HG03175 (cell line): ENCODE data around the gene PCDHGA1.
A peak's percentile ranks its signal among the peaks of the same experiment; 100 is the strongest.

Experiments
- ATAC-seq: cut with Tn5 transposase; IDR thresholded peaks from one replicate; pipeline ENCODE4 v1.9.1; 2021; ENCODE audit warnings: mild to moderate bottlenecking, moderate library complexity; ENCODE audit not compliant: unreplicated experiment

The PCDHGA1 gene

DNA sequence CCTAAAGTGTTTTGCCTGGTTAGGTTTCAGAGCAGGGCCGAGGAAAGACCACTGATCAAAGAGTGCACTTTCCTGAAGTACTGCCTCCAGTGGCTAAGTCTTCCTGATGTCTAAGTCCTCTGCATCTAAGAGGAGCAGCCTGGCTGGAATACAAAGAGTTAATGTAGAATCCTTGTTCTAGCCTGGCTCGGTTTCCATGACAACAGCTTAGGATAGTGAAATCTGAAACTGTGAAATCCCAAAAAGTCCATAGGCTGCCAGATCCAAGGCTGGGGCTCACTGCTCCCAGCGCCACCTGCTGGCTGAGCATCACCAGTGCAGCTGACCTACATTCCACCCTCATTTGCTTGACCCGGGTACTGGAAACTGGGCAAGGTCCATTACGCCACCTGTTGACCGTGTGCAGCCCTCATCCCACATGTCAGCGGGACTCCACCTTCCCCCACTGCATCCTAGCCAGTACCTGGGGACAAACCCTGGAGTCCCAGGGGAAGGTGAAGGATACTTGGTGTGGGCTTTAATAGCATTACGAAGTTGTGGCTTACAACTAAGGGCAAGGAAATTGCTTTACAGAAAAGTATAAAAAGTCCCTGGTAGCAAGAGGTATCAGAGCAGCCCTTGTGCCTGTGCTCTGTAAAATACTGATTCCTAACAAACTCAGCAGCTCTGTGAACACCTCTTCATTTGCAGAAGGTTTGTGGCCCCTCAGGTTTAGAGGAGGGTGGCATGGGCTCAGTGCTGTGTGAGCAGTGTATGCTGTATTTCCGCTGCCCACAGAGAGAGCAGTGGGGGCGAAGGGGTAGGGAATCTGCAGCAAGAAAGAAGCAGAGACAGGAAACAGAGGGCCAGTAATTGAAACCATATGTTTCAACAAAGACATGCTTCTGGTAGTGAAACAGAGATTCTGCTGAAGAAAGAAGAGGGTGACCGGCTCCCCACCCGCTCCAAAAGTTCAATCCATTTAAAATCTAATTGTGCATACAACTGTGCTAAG lies 194.6 kb downstream of the PCDHGA1 start:
- peak; percentile 86 for ATAC-seq

DNA sequence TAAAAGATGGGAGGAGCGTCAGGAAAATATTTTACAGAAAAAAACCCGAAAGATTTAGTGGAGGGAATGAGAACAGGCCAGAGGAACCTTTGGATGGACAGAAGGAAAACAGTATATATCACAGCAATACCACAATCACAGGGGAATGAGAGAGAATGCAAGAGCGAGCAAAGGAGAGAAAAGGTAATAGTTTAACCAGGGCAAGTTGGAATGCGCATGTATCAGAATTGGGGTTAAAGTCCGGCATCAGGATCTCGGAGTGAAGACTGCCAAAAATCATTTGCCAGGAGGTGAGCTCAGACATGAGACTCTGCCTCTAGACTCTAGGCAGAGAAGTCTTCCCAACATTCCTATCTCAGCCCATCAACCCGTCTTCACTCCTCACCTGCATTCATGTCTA lies 195.3 kb downstream of the PCDHGA1 start:
- no peak for ATAC-seq

DNA sequence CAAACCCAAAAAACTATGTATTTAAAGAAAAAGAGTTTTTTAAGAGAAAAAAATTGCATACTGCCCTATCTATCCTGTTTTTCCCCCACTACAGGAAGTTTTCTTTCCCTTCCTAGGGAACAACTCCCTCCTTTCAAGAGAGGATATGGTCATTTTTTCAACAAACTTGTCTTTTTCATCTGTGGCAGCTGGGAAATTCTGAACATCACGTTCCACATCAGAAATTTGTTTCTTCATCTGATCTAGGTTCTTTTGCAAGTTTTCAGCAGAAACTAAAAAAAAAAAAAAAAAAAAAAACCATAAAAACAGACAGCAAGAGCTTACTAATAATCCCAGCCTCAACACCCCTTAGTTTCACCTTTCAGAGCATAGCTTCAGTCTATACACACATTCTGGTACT lies 197.1 kb downstream of the PCDHGA1 start:
- no peak for ATAC-seq

DNA sequence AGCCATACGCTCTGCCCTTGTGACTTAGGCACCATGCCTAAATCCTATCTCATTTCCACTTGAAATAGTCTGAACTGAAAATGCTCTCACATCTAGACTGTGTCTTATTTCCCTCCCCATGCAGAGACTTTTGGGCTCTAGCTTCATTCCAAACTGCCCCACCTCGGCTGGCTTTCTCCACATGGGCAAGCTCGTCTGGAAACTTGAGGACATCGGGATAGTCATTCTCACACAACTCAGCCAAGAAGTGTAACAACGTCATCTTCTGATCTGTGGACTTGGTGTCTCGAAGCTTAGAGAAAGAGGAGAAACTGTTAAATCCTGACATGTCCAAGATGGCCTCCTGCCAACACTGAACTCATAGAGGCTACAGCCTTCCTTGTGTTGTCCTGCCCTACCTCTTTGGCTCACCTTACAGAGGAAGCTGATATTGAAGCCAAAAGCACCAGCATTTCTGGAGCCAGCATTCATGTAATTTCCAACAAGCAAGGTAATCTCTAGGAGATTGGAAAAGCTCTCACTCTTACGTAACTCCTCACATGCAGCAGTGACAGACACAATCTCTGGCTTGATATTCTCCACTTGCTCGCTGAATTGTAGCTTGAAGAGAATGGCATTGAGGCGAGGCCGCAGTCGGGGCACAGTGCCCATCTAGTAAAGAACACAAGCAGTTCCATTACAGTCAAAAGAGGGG lies 198.1 kb downstream of the PCDHGA1 start:
- ATAC-seq = no peak

DNA sequence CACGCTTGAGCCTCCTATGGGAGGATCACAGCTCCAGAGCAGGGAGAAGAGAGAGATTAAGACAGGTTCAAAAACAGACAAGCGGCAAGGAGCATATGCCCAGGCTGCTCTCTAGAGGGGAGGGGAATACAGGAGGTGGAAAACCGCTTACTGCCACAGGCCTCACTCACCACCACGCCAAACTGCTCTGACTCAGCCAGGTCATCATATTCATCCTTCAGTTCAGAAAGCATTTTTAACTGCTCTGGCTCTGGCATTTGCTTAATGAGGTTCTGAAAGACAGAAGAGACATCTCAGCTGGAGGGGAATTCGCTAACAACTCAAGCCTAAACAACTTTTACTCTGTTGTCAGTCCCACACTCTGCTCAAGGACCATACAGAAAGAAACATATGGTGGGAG lies 198.7 kb downstream of the PCDHGA1 start:
- ATAC-seq = no peak

DNA sequence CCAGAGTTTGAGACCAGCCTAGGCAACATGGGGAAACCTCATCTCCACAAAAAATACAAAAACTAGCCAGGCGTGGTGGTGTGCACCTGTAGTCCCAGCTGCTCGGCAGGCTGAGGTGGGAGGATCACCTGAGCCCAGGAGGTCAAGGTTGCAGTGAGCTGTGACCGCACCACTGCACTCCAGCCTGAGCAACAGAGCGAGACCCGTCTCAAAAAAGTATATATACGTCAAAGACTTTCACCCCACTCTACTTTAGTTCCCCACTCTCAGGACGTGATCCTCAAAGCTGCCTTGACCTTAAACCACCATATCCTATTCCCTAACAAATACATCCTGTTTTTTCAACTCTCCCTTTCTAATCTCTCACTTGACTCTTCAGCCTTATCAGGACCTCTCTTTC lies 199.6 kb downstream of the PCDHGA1 start:
- ATAC-seq = peak; percentile 41

DNA sequence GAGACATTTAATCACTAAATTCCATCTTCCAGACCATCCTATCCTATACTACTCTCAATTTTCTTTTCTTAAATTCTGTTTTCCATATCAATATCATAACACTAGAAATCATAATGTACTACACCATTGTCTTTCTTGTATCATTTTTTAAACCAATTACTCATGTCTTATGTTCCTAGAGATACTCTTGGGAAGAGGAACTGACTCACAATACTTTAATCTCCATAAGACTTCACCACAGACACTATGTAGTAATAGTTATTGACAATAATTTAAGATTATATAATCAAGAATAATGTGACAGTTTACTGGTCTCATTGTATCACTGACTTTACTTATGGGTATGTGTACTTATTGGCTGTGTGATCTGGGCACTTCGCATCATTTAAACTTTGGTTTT lies 202.4 kb downstream of the PCDHGA1 start:
- ATAC-seq = no peak

DNA sequence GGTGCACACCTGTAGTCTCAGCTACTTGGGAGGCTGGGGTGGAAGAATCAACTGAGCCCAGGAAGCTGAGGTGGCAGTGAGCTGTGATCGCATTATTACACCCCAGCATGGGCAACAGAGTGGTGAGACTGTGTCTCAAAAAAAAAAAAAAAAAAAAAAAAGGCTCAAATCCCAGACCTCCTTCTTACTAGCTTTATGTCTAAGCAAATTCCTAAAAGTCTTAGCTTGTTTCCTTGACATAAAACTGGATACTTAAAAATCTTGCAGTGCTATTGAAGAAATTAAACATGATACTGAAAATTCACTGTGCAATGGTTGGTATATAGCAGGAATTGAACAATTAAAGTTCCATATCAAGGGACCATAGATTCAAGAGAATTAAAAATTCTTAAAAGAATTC lies 203.6 kb downstream of the PCDHGA1 start:
- no peak for ATAC-seq

DNA sequence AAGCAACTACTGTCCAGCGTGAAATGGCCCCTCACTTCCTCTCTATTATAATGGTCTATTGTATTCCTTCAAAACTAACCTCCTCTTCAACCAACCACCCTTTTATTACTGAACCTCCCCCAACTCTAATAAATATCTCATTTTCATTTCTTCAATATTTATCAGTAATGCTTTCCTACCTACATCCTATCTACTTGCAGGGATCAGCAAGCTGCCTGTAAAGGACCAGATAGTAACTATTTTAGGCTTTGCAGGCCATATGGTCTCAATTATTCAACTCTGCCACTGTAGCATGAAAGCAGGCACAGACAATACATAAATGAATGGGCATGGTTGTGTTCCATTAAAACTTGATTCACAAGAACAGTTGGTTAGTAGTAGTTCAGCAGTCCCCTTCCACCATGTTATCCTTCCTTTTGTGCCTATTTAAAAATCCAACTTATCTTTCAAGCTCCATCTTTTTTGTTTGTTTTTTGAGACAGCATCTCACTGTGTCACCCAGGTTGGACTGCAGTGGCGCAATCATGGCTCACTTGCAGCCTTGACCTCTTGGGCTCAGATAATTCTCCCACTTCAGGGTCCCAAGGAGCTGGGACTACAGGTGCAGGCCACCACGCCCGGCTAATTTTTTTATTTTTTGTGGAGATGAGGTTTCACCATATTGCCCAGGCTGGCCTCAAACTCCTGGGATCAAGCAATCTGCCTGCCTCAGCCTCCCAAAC lies 204.3 kb downstream of the PCDHGA1 start:
- no peak for ATAC-seq

DNA sequence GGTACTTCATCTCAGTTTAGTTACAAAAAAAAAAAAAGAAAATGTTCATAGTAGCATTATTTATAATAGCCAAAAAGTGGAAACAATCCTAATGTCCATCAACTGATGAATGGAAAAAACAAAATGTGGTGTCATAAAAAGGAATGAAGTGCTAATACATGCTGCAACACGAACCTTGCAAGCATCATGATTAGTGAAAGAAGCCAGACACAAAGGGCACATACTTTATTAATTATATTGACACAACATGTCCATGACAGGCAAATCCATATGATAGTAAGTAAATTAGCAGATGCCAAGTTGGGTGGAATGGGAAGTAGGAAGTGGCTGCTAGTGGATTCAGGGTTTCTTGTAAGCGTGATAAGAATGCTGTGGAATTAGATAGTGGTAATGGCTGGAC lies 212.7 kb downstream of the PCDHGA1 start:
- ATAC-seq = no peak

DNA sequence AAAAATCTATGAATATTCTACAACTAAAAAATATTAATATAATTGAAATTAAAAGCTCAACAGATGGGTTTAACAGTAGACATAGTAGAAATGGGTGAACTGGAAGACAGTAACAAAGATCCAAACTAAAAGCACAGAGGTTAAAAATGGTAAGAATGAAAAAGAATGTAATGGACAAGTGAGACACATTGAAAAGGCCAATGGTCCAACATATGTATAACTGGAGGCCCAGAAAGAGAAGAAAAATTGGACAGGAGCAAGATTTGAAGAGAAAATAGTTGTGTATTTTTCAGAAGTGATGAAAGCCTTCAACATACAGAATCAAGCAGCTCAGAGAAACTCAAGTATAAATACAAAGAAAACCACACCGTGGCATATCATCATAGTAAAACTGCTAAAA lies 217.2 kb downstream of the PCDHGA1 start:
- no peak for ATAC-seq

DNA sequence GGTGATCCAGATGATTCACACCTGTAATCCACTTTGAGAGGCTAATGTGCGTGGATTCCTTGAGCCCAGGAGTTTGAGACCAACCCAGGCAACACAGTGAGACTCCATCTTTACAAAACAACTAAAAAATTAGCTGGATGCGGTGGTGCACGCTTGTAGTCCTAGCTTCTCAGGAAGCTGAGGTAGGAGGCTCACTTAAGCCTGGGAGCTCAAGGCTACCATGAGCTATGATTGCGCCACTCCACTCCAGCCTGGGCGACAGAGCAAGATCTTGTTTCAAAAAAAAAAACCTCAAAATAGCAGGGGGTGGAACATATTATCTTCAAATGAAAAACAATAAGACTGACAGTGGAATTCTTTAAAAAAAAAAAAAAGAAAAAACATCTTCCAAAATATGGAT lies 217.6 kb downstream of the PCDHGA1 start:
- ATAC-seq = no peak

DNA sequence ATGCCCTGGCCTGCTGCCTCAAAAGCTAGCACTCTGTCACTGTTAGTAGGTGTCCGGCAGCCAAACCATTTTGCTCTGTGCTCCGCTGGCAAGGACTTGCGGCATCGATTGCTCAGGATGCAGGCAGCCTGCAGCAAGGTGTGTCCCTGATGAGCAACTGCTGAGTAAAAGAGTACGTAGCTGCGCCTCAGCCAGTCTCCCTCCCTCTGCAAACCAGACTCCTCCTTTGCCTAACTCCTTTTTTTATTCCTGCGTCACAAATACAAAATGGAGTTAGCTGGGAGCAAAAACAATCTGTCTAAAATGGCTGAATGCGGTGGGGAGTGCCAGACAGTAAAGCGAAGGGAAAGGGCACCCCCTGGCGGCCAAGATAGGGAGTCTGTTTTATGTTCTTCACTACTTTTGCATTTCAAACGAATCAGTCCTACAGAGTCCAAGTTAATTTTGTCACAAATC lies 227.4 kb downstream of the PCDHGA1 start:
- ATAC-seq = peak; percentile 82

DNA sequence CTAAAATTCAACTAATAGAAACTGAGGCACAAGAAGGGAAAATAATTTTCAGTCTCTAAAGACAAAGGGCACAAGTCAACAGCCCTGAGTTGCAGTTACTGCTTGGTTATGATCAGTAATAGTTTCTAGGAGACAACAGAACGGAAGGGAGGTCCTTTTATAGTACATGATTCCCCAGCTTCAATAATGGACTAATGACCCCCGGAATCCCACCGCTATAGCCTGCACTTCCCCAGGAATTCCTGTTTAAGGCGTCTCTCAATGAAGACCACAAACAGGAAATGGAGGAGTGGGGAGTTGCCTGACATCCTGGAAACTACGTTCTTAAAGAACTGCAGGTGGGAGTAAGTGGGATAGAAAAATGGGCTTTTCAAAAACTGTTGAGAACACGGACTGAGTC lies 227.8 kb downstream of the PCDHGA1 start:
- peak; percentile 12 for ATAC-seq

DNA sequence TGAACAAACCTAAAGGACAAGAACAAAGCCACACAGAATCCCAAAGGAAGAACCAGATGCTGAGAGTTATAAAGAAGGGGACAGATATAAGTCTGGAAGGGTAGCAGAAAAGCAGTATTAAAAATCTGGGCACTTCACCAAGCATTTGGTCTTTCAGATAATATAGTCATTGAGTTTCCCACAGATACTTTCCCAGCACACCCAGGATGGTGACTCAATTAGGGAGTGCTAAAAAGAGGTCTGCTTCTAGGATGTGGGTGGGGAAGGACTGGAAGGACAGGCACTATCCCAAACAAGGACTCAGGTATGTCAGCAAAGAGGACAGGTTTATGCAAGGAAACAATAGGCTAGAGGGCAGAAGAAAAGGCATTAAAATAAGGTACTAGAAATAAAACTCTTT lies 229.1 kb downstream of the PCDHGA1 start:
- no peak for ATAC-seq

DNA sequence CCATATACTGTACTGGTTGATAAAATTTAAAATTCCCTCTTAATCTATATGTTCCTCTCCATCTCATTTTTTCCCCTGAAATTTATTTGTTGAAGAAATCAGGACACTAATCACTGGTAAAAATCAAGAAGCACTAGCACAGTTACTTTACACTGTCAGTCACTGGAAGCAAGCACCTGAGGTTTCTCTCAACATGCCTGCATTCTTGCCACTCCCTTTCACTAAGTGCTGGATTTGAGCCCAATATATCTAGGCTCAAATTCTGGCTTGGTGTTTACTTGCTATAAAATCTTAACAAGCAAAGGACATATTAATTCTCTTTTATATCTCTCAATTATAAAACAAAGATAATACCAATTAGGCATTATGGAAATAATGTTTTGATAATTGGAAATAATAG lies 229.8 kb downstream of the PCDHGA1 start:
- no peak for ATAC-seq

DNA sequence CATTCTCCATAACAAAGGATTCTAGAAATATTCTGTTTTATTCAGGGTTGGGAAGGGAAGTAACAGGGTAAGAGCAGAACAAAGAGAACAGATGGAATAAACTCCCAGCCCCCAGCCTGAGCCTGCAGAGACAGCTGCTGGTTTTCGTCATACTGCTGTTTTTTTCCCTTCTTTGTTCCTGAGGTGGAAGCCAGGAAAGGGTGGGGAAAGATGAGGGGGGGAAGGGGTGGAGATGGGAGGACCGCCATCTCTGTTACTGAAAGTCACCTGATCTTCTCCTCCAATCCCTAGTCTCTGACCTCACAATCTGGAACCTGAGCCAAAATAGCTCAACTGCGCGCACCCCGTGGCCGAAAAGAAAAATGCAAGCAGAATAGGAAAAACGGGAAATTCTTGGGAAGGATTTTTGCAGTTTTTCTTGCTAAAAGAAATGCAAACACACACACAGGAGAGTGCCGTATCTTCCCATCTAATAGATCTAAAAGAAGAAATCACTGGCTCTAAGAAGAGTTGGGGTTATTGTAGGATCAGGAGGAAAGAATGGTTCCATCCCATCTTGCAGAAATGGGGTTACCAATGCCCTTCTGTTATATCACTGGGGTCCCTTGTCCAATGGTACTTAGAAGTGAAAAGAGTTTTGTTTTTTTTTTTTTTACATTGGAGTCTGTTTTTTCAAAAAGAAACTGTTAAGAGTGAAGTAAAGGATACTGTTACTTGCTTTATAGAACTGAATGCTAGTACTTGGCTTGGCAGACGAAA lies 230.6 kb downstream of the PCDHGA1 start:
- no peak for ATAC-seq
